ENCODE data around the gene FGF12. TPM values are rescaled to one million over a fixed set of nuclear protein-coding genes. Genes with fewer than 3 reads are reported as not detected.

The FGF12 gene
- total RNA-seq, 4 donors from 2014 or later: 0.94 to 15.9 (median 15.1) TPM

DNA sequence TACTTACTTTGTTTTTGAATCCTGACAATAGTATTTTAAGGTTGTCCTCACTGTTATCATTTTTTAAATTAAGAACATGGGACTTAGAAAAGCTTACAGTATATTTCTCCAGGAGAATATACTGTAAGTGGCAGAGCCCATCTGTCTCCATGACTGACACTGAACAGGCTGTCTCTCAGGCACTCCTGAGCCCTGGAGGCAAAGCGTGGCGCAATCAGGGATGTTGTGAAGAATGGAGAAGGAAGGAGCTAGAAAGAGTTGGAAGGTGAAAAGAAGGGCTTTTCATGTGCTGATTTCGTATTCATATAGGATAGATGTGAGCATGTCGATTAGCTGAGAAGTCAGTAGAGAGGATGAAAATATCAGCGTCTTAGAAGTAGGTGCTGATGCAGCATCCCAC, 41.5 kb downstream of the FGF12 start:
- H3K4me1 ChIP-seq: no peaks in the 10 kb centered on the region
- no peak for ATAC-seq
- H3K36me3 ChIP-seq: no peaks in the 10 kb centered on the region
- no peaks in the 10 kb centered on the region for H3K27me3 ChIP-seq
- no peak overlapping the region for H3K4me3 ChIP-seq
- WGBS, 2 donors (ENCODE audit: low coverage in 1 of 2): 85 to 89% methylated on average over 5 of the region's 5 CpGs
- TF ChIP-seq, protein P1, sequence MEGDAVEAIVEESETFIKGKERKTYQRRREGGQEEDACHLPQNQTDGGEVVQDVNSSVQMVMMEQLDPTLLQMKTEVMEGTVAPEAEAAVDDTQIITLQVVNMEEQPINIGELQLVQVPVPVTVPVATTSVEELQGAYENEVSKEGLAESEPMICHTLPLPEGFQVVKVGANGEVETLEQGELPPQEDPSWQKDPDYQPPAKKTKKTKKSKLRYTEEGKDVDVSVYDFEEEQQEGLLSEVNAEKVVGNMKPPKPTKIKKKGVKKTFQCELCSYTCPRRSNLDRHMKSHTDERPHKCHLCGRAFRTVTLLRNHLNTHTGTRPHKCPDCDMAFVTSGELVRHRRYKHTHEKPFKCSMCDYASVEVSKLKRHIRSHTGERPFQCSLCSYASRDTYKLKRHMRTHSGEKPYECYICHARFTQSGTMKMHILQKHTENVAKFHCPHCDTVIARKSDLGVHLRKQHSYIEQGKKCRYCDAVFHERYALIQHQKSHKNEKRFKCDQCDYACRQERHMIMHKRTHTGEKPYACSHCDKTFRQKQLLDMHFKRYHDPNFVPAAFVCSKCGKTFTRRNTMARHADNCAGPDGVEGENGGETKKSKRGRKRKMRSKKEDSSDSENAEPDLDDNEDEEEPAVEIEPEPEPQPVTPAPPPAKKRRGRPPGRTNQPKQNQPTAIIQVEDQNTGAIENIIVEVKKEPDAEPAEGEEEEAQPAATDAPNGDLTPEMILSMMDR (IDR thresholded peaks at IDR 0.05): no peak
- no peak for TF ChIP-seq POLR2AphosphoS5 (IDR thresholded peaks at IDR 0.05)
- TF ChIP-seq EP300 (IDR thresholded peaks at IDR 0.05): no peak
- no peak for TF ChIP-seq POLR2A (IDR thresholded peaks at IDR 0.05)
- no peak overlapping the region for H3K27ac ChIP-seq
- no peaks in the 10 kb centered on the region for H3K9me3 ChIP-seq

DNA sequence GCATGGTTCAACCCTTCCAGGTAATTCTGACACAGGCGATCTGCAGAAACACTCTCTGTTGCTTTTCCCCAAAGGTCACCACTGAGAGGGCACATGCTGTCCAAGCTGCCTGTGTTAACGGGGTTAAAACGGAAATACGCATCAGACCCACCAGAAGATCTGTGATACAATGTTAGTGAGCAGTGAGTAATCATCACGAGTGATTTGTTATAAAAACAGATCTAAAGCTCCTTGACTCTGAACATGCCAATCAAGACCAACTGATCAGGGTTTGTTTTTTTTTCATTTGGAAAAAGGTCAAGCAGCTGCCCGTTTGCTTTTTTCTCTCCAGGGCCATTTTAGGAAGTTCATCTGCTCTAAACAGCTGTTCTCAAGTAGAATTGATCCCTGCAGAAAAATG, 43.2 kb downstream of the FGF12 start:
- Histone ChIP-seq H3K27me3 (no peaks in the 10 kb centered on the region), H3K36me3 (no peaks in the 10 kb centered on the region), H3K4me1 (no peaks in the 10 kb centered on the region), H3K9me3 (no peaks in the 10 kb centered on the region), H3K4me3 (no peak overlapping the region), H3K27ac (no peak overlapping the region)
- WGBS, 2 donors (ENCODE audit: low coverage in 1 of 2): 5 to 40% methylated on average over 4 to 6 of the region's 6 CpGs
- TF ChIP-seq EP300 (IDR thresholded peaks at IDR 0.05): no peak
- TF ChIP-seq, protein P1 (IDR thresholded peaks at IDR 0.05): no peak
- TF ChIP-seq POLR2AphosphoS5 (IDR thresholded peaks at IDR 0.05): no peak
- no peak for TF ChIP-seq POLR2A (IDR thresholded peaks at IDR 0.05)
- no peak for ATAC-seq

DNA sequence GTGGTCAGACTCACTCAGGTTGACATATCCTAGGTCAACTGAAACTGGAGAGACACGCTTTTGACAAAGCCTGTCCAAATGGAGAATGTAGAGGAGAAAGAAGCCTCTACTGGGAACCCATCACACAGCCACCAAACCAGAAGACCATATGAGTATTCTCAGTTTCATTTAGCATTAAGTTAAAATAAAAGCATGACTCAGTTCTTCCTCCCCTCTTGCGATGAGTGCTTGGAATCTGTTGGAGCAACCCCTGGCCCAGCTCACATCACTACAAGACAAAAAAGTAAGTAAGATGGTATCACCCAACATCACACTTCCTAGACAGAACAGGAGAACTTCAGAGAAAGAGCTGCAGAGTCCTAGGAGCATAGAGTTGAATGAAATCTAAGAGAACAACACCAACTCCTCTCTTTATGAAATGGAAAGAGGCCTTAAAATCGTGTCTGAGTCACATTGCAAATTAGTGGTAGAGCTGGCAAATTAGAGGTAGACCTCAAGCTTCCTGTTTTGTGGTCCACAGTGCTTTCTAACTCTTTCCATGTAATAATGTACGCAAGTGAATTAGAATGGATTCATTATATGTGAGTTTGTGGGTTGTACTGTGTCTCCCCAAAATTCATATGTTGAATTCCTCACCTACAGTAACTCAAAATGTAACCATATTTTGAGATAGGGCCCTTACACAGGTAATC, 51.2 kb downstream of the FGF12 start:
- H3K27ac ChIP-seq: no peak overlapping the region
- no peaks in the 10 kb centered on the region for H3K36me3 ChIP-seq
- WGBS, 2 donors (ENCODE audit: low coverage in 1 of 2): 82 to 86% methylated on average over 4 of the region's 4 CpGs
- TF ChIP-seq POLR2AphosphoS5 (IDR thresholded peaks at IDR 0.05) (no peak), EP300 (IDR thresholded peaks at IDR 0.05) (no peak), POLR2A (IDR thresholded peaks at IDR 0.05) (no peak)
- TF ChIP-seq, protein P1 (IDR thresholded peaks at IDR 0.05): no peak
- no peaks in the 10 kb centered on the region for H3K27me3 ChIP-seq
- H3K4me3 ChIP-seq: no peak overlapping the region
- H3K9me3 ChIP-seq: no peaks in the 10 kb centered on the region
- H3K4me1 ChIP-seq: no peaks in the 10 kb centered on the region
- no peak for ATAC-seq

DNA sequence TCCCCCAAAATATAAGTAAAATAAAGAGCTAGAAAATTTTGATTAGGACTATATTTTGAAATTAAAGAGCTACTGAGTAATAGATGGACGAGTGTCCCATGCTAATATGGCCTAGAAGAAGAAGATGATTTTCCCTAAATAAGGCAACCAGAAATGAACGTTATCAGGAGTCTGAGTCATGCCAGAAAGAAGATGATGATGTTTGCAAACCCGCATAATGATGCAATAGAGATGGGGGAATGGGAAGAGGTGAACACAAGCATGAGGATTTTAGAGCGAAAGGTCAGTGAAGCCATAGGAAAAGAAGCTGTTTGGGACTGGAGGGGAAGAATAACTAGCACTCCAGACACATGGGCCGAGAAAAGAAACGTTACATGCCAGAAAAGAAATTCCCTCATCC, 71.7 kb downstream of the FGF12 start:
- TF ChIP-seq, protein P1 (IDR thresholded peaks at IDR 0.05): no peak
- TF ChIP-seq POLR2AphosphoS5 (IDR thresholded peaks at IDR 0.05) (no peak), POLR2A (IDR thresholded peaks at IDR 0.05) (no peak)
- no peak for ATAC-seq
- no peak overlapping the region for H3K4me3 ChIP-seq
- 64 to 81% methylated on average over 5 to 6 of the region's 6 CpGs for WGBS, 2 donors (ENCODE audit: low coverage in 1 of 2)
- H3K4me1 ChIP-seq: no peaks in the 10 kb centered on the region
- no peaks in the 10 kb centered on the region for H3K27me3 ChIP-seq
- H3K27ac ChIP-seq: no peak overlapping the region
- H3K9me3 ChIP-seq: no peaks in the 10 kb centered on the region
- no peaks in the 10 kb centered on the region for H3K36me3 ChIP-seq

DNA sequence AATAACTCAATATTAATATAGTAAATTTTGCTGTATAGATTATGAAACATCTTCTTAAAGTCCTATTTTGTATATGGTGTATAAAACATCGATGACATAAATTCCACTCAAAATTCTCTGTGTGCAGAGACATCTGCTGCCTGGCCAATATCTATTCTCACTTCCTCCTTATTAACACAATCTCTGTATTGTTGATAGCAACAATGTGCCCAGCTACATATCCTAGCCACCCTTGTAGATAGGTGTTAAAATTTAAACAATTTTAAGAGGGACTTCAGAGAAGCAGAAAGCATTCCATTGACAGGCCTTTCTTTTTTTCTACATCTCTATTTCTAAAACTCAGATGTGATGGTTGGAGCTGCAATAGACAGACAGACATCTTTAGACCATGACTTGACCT, 72.3 kb downstream of the FGF12 start:
- Histone ChIP-seq H3K9me3 (no peaks in the 10 kb centered on the region), H3K27ac (no peak overlapping the region), H3K4me3 (no peak overlapping the region), H3K36me3 (no peaks in the 10 kb centered on the region), H3K27me3 (no peaks in the 10 kb centered on the region), H3K4me1 (no peaks in the 10 kb centered on the region)
- 89 to 90% methylated on average over 1 of the region's 1 CpG for WGBS, 2 donors (ENCODE audit: low coverage in 1 of 2)
- no peak for TF ChIP-seq EP300 (IDR thresholded peaks at IDR 0.05)
- ATAC-seq: no peak
